HG03135 (cell line): ENCODE data around the gene HOXD10.

Source experiments
- ATAC-seq: cut with Tn5 transposase; IDR thresholded peaks from one replicate; pipeline ENCODE4 v1.9.1; 2021; ENCODE audit warnings: mild to moderate bottlenecking, moderate library complexity; ENCODE audit not compliant: unreplicated experiment

Gene HOXD10

GRCh38 chr2:176082525-176082823 is 34.1 kb upstream of the HOXD10 start:
- ATAC-seq = no peak

GRCh38 chr2:176082824-176083751 is 33.5 kb upstream of the HOXD10 start:
- no peak for ATAC-seq

- no peak for ATAC-seq
Observed at GRCh38 chr2:176083796-176084261, 32.7 kb upstream of the HOXD10 start, which contains the start of gene EVX2. EVX2 (minus strand) TSS chr2:176083962; CDS start chr2:176083776, 186 bp downstream.

DNA sequence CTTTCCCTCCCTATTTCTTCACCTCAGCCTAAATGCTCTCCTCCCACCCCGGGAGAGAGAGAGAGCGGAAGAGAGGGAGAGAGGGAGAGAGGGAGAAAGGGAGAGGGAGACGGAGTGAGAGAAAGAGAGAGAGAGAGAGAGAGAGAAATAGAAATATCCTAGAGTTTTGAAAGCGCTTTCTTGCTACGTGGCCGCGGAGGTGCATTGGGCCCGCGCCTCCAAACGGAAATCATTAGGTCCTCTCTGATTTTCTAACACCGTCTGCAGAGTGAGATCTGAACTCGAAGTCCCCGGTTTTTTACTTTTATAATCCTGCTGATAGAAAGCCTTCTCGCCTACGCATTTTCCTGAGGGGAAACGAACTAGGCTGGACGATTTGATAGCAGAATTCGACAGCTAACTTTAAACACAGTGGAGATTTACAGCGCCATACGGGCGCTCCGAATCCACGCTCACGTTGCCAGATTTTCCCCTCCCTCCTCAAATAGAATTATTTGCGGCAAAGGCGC is 31.9 kb upstream of the HOXD10 start:
- no peak for ATAC-seq

GRCh38 chr2:176085120-176085788 is 31.3 kb upstream of the HOXD10 start:
- no peak for ATAC-seq

- no peak for ATAC-seq
Observed at GRCh38 chr2:176085861-176086771, 30.5 kb upstream of the HOXD10 start.

DNA sequence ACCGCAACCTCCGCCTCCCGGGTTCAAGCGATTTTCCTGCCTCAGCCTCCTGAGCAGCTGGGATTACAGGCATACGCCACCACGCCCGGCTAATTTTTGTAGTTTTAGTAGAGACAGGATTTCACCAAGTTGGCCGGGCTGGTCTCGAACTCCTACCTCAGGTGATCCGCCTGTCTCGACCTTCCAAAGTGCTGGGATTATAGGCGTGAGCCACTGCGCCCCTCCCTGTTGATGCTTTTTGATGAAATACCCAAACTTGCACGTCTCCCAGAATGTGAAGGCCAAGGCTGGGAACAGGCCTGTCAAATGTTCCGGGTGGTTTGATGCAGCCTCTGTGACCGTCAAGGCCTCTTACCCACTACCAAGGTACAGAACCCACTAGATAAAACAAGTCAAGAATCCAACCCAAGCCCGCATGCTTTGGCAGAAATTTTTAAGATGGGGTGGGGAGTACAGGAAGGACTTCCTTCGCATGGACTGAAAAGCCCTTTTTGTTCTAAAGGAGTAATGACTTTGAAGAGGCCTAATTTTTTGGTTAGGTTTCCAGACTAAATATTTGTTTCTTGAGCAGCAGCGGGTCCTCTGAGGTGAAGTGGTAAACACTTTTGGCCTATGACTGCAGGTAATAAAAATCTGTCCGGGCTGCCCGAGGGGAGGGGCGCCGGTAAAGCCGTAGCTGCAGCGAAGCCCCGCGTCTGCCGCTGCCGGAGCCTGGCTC is 29.1 kb upstream of the HOXD10 start:
- ATAC-seq = no peak

DNA sequence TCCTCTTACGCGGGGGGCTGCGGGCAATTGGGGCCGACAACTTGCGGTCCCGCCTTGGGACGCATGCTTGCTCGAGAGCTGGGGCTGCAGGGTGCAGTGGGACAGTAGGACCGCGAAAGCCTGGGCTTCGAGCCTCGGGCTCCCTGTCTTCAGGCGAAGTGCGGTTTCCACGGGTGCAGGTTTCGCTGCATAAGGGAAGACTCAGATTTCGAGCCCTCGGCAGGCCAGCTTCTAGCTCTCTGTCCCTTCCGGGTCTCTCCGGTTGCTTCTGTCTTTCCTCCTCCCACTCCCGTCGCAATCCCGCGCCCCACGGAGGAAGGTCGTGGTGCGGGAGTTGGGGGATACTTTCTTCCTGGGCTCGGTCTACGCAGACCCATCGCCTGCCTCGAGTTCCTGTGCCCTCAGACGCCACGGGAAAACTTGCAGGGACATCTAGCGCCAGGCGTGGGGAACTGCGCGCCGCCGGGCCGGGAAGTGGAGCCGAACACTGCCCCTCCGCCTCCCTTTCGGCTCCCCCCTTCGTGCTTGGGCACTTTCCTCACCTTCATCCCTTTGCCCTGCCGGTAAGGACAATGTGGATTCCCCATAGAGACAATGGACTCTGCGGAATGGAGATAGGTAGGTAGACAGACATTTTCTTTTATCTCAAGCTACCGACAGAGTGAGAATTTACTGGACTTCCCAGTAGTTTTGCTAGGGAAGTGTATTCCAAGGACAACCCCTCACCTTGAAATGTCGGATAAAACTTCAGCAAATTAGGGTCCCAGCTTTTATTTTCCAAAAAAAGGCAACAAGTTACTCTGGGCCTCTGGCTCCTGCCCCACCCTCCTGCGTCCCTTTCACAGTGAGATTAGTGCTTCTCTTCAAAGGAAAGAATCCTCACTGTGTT is 28.3 kb upstream of the HOXD10 start:
- ATAC-seq = no peak

DNA sequence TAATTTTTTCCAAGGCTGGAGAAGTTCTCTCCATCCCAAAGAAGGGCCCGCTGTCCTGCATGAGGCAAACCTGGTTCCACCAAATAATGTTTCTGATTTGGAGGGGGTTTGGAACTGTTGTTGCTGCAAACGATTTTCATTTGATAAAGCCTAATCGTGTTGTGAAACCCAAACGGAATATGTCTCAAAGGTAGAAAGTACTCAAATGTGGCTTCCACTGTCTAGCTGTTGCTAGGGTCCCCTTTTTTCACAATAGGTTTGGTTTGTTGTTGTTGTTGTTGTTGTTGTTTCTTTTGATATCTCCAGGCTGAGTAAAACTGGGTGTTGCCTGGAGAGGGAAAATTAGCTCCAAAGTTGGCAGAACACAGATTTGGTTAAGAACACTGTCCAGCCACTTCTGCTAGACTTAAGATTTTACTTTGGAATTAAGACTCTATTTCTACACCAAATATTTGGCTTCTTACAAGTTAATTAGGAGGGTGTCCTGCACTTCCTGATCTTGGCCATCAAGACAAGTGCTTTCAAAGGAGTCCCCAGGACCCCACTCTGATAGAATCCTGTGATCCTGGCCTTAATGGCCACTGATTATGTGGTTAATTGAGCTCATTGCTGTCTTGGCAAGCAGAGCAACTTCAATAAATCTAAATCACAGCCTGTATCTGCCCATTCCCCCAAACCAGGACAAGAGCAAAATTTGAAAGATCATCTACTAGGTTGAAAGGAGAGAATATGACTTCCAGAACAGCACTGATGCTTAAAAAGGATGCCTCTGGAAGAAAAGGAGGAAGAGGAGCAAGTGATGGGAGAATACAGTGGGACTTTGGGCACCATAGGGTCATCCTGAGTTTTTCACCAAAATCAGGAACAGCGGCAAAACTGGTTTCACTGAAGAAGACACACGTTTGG is 27.4 kb upstream of the HOXD10 start:
- no peak for ATAC-seq

GRCh38 chr2:176089843-176090395 is 26.7 kb upstream of the HOXD10 start:
- no peak for ATAC-seq

GRCh38 chr2:176090862-176091261 is 25.7 kb upstream of the HOXD10 start:
- ATAC-seq = no peak

- no peak for ATAC-seq
Observed at GRCh38 chr2:176091329-176092258, 25.0 kb upstream of the HOXD10 start.

DNA sequence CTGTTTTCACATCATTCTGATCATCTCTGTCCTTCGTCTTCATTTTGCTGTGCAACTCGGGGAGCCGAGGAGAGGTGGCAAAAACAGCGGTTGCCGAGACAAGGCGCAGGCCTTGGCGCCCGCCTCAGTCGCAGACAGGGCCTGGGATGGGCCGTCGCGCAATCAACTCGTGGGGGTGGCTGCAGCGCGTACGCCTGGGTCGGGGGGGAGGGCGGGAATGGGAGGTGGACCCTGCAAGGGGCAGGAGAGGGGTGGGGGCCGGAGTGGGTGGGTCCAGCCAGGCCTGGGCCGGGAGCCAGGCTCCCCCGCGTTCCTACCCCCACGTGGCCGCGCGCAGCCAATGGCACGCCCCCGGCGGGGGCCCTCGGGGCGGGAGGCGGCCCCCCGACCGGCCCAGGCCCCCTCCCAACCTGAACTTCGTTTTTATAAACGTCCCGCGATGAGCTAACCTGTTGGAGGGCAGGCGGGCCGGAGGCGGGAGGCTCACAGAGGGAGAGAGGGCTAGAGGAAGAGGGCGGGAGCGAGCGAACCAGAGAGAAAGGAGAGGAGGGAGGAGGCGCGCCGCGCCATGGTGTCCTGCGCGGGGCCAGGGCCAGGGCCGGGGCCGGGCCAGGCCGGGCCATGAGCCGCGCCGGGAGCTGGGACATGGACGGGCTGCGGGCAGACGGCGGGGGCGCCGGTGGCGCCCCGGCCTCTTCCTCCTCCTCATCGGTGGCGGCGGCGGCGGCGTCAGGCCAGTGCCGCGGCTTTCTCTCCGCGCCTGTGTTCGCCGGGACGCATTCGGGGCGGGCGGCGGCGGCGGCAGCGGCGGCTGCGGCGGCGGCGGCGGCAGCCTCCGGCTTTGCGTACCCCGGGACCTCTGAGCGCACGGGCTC is 24.1 kb upstream of the HOXD10 start, which contains the start of gene HOXD13:
Gene HOXD13 (plus strand): TSS at position 452 of the 875 bp plus-strand sequence. CDS start 170 bp downstream, at position 622.
- ATAC-seq = no peak

- no peak for ATAC-seq
Observed at GRCh38 chr2:176093145-176093897, 23.3 kb upstream of the HOXD10 start.

DNA sequence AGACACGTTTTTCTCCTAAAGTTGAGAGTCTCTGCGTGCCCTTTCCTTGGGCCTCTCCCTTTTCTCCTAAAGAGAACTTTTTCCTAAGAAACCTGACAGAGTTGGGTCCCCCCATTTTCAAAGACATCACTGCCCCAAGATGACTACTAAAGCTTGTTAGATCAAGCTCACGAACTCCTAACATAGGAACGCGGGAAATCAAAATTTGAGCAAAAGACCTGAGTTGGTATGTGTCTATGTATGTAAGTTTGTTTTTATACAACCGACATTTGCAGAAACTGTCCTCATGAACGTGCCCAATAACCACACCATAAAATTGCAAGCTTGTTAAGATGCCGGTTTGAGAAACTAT is 22.7 kb upstream of the HOXD10 start:
- ATAC-seq = no peak
